ENCODE data around the gene KRTAP10-6.

DNA sequence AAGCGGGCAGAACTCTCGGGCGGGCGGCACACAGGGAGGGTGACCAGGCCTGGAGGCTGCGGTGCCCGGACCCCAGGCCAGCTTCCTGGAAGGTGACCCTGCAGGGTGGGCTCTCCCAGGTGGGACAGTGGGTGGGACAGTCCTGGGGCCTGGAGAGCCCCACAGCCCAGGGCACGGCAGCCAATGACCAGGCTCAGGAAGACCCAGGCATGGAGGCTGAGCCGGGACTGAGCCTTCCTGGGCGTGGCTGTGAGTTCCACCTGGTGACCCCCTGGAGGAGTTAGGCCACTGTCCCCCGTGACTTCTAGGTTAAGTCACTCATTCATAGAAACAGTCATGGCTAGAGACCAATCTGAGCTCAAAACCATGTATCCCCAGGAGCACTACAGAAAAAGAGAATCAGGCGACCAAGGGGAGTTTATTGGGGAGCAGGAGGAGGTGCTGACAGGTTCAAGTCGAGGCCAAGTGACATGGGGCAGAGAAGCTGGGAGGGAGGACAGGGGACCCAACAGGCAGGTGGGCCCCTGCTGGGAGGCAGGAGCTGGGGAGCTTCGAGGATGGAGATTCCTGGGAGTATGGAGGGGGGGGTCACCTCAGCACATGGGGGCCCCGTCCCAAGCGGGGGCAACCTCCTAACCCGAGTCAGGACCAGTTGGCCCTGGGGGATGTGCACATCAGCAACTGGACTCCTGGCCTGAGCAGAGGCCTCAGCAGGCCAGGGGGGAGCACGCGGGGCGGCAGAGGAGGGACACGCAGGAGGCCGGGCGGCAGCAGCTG, 13.1 kb downstream of the KRTAP10-6 start:
- TF ChIP-seq MAFK (IDR thresholded peaks at IDR 0.05; ENCODE audit: partially characterized antibody), result no peak
- TF ChIP-seq PHF8 (IDR thresholded peaks at IDR 0.05; ENCODE audit: borderline replicate concordance, low read depth), result no peak
- TF ChIP-seq CTCF (IDR thresholded peaks at IDR 0.05), result no peak
- no peak for TF ChIP-seq CBX8 (IDR thresholded peaks at IDR 0.05)
- no peak for TF ChIP-seq CHD2 (IDR thresholded peaks at IDR 0.05; ENCODE audit: low read length, partially characterized antibody)
- TF ChIP-seq CEBPB (IDR thresholded peaks at IDR 0.05), result no peak
- TF ChIP-seq HOXA7 (CRISPR knock-in tag; IDR thresholded peaks at IDR 0.05), result no peak
- TF ChIP-seq RNF2 (IDR thresholded peaks at IDR 0.05; ENCODE audit: borderline replicate concordance, low read depth), result no peak
- TF ChIP-seq KDM1A (IDR thresholded peaks at IDR 0.05; ENCODE audit: low read depth), result no peak
- TF ChIP-seq POLR2A (IDR thresholded peaks at IDR 0.05; ENCODE audit: low read length), result no peak
- TF ChIP-seq HOXB13 (CRISPR knock-in tag; IDR thresholded peaks at IDR 0.05; ENCODE audit: low read depth), result no peak
- no peak for TF ChIP-seq SMC3 (IDR thresholded peaks at IDR 0.05)
- TF ChIP-seq ZSCAN20 (CRISPR knock-in tag; IDR thresholded peaks at IDR 0.05), result no peak
- no peak for TF ChIP-seq MYC (IDR thresholded peaks at IDR 0.05; ENCODE audit: borderline replicate concordance, low read length)
